ENCODE measurements around the gene SLC7A1.

- no peak for TF ChIP-seq EP300 (IDR thresholded peaks at IDR 0.05)
- TF ChIP-seq CTCF (IDR thresholded peaks at IDR 0.05) = no peak
- TF ChIP-seq POLR2AphosphoS5 (IDR thresholded peaks at IDR 0.05) = no peak
These were observed 13.8 kb downstream of the SLC7A1 start for GRCh38 chr13:29581666-29582065.

All from suprapubic skin (tissue), 4 donors.